T follicular helper cell (primary cell): Measurements from ENCODE around the gene ELMO1.
"Not testable (repeated sequence)": the region's sequence is repeated elsewhere in the genome, so short reads cannot be mapped to it uniquely, and the experiment has no call there.

ENCODE experiments used
- DNase-seq: peaks from one replicate; pipeline ENCODE4 v3.0.0-alpha.2; 2020; ENCODE audit warnings: low read depth

ELMO1 gene

DNA sequence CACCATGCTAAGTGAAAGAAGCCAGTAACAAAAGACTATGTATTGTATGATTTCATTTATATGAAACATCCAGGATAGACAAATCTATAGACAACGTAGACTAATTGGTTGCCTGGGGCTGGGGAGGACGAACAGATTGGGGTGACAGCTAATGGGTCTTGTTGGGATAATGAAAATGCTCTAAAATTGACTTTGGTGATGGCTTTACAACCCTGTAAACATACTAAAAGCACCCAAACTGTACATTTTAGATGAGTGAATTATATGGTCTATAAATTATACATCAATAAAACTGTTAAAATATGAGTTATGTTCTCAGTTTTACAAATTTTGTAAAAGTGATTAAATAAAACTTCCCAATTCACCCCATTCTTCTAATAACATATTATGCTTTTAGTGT, 261.5 kb downstream of the ELMO1 start:
- no peak for DNase-seq

DNA sequence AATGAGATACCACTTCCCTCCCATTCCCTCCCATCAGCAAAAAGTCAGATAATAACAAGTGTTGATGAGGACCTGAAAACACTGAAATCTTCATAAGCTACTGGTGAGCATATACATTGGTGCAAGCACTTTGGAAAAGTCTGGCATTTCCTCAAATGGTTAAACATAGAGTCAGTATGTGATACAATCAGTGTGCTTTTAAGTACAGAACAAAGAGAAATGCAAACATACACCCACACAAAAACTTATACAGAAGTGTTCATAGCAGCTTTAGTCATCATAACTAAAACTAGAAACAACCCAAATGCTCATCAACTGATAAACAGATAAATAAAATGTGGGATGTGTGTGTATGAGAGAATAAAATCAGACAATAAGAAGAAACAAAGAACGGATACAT, 261.9 kb downstream of the ELMO1 start:
- no peak for DNase-seq

DNA sequence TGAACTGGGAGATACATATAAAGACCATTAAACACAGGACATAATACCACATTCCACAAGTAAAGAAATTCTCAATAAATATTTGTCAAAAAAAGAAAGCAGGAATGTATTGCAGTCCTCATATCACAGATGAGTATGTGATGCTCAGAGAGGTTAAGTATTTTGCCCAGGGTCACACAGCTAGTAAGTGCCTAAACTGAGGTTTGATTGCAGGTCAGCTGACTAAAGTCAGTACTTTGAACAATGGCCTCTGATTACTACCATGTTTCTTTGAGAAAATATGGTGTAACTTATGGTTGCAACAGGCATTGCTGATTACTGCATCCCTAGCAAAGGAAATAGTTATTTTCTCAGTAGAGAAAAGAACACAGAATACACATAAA, 267.1 kb downstream of the ELMO1 start:
- DNase-seq = no peak

DNA sequence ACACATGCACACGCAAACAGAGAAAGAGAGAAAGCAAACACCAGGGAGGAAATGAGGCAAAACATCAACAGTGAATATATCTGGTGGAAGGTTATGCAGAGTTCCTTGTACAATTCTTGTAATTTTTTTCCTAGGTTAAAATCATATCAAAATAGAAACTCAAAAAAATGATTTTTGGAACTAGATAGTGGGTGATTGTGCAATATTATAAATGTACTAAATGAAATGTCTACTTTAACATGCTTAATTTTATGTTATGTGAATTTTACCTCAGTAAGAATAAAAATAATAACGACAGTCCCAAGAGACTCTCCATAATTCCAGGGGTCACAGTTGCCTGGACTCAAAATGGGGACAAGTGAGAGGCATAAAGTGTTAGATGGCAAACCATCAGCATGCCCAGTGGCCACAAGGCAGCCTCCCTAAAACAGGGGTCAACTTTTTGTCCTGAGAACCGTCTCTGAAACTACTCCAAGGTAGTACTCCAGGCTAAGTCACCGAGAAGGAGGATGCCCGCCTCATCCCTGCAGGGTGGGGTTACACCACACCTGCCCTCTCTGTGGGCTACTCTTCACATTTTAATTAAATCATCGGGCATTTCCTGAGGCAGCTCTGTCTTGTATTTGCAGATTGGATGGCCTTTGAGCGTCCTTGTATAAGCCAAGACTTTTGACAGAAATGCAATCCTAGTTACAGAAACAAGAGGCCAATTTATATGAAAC, 267.7 kb downstream of the ELMO1 start:
- no peak for DNase-seq

DNA sequence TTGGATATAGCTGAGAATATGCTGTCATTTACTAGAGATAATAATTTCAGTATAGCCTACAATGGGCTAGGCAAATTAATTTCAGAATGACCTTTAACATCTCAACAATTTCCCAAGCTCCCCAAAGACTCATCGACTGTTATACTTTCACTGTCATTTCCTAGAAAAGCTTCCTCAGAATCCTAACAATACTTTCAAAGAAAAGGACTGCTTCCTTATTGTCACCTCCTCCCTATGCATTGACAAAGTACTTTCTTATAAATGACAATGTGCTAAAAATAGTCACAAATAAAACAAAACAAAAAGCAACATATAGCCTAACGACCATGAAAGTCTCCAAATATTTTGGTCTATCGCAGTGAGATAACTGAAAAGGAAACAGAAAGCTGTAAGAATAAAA, 272.6 kb downstream of the ELMO1 start:
- DNase-seq = no peak

DNA sequence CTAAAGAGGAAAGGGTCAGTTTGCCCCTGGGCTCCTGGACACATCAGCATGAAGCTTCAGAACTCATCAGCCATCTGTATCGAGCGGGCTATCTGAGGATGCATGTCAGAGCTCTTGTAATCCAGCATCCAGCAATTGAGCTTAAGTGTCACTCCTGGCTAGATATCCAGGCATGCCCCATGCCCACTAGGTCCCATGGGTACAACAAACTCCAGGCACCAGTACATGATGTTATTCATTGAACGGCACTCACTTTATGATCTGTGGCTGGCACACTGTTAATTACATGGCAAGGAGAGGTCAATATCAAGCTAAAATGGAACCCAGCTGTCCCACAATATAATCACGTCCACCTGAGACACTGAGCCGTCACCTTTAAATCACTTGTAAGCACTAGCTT, 274.2 kb downstream of the ELMO1 start:
- no peak for DNase-seq

DNA sequence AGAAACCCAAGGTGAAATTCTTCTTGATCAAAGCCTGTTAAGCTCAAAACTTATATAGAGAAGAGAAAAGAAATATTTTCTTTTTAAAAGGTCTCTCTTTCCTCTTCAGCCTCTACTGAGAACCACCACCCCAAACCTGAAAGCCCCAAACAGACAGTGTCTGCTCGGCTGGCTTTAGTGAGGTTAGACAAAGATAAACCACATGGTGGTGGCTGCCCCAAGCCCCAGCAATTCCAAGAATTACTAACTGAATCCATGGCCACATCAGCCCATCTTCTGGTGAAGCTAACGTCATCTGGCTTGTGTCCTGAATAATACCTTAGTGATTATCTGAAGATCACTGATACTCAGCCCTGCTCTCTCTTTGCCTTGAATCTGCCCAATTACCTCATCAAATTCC, 275.0 kb downstream of the ELMO1 start:
- no peak for DNase-seq

DNA sequence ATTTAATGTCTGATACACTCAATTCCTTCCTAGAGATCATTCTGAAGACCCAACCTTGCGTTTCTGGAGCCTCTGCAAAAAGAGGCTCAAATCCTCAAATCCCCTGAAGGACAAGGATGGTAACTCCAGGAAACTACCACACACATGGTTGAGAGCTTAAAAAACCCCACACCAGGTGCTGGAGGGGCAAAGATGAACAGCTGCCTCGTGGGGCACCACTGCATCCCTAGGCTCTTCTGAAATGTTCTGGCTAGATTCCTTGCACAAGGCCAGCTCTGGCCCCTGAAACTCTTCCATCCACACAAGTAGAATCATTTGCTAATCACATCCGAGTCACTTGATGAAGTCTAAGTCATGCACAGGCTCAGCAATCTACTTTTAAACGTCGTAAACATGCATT, 286.6 kb downstream of the ELMO1 start:
- DNase-seq = no peak

DNA sequence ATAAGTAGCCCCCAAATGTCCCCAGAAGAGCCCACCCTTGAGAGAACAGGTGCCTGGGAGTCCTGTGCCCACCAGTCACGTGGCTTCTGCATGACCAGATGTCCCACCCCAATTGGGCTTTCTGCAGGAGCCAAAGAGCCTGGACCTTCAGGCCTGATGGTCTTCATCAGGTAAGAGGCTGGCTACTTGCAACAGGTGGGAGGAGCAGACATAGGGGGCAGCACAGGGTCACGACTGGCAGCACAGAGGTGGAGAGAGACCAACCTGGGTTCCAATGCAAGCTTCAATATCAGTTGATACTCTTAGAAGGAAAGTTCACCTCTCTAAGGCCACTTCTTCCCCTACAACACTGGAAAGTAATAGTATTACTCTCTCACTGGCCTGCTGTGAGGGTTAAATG, 288.0 kb downstream of the ELMO1 start:
- no peak for DNase-seq

DNA sequence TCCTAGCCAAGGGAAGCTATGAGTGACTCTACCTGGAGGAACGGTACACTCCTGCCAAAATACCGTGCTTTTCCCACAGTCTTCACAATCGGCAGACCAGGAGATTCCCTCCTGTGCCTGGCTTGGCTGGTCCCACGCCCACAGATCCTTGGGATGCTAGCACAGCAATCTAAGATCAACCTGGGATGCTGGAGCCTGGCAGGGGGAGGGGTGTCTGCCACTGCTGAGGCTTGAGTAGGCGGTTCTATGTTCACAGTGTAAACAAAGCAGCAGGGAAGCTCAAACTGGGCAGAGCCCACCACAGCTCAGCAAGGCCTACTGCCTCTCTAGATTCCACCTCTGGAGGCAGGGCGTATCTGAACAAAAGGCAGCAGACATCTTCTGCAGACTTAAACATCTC, 295.3 kb downstream of the ELMO1 start:
- DNase-seq = no peak

DNA sequence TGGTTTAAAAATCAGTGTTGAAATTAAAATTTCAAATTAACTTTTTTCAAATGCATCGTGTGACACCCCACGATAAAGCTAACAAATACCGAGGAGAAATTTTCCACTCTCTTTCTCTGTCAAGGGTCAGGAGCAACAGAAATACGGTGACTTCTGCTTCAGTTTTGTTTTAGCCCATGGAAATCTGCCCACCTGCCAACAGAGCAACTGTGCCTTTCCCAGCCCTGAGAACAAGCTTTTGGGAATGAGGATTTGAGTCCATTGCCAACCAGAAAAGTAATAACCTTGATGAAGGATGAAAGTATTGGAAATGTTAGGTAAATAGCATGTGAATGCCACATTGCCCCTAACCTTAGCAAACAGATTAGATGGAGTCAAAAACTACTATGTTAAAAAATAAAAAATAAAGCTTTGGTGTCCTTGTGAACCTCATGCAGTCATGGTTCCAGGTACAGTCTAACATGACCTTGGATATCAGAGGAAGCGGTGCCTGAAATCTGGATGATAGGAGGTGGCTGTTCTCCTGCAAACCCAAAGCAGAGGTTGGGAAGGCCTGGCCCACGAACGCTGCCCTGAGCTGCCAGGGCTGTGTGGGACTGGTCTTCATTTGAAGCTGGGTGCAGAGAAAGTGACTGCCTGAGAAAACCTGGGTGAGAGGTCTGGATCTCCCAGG, 296.8 kb downstream of the ELMO1 start:
- no peak for DNase-seq

DNA sequence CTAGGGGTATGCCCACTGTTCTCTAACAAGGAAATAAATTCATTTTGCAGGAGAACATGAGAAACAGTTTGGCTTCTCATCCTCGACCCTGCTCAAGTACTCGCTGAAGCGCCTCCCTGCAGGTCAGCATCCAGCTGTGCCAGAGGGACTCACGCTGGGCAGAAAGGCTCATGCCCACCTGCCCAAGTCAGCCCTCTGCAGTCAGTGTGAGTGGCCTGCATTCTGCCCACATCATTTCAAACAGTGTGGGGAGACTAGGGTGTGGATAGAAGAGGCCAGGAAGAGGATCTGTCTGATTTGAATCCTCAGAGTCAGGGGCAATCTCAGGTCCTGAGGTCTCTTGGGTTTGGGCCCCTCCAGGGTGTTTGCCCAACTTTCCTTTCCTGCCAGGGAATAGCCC, 297.8 kb downstream of the ELMO1 start:
- no peak for DNase-seq

DNA sequence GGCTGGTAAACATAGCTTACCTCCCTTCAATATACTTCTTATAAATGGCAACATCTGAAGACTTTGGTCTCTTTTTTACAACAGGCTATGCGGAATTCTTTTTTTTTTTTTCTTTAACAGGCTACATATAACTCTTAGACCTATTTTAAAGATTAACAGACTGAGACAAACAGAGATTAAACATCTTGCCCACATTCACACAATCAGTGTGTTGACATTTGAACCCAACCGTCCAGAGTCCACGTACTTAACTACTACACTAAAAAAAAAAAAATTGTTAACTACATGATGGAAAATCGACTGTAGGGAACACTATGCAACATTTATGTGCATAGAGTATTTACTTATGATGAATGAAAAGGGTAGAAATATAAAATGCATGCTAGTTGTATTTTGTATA, 298.5 kb downstream of the ELMO1 start:
- DNase-seq = no peak

DNA sequence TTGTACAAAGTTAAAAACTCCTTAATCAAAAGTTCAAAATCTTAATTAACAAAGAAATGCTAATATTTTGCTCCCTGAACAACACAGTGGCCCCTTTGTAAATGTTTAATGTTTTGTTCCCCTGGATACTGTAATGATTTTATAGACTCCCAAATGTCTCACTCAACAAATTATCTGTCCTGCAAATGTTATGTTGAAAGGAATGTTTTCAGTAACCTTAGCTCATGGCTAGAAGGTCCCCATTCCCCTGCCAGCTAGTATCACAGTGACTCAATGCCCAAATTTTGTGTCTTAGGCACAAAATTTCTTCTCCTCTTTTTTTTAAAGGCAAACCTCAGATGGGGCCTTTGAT, 298.9 kb downstream of the ELMO1 start:
- no peak for DNase-seq

DNA sequence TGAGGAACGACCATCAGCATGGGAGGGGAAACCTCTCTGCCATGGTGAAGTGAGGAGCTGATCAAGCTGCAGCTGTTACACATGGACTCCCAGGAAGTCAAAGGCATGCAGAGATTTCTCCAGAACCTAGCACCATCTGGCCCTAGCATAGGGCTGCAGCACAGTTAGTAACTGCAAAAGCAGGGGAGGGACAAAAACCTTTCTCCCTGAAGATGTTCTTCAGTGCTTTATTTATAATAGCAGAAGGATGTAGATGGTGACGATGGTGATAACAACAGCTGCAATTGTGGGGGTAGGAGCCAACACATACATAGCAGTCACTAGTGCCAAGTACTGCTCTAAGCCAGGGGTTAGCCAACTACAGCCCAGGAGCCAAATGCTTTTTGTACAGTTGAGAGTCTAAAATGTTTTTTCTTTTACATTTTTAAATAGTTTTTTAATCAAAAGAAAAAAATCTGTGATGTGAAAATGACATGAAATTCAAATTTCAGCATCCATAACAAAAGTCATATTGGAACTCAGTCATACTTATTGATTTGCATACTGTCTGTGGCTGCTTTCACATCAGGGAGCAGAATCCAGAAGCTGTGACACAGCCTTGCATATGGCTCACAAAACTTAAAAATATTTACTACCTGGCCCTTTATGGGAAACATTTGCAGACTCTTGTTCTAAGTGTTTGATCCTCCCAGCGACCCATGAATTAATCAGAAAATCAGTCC, 299.5 kb downstream of the ELMO1 start:
- DNase-seq = no peak

DNA sequence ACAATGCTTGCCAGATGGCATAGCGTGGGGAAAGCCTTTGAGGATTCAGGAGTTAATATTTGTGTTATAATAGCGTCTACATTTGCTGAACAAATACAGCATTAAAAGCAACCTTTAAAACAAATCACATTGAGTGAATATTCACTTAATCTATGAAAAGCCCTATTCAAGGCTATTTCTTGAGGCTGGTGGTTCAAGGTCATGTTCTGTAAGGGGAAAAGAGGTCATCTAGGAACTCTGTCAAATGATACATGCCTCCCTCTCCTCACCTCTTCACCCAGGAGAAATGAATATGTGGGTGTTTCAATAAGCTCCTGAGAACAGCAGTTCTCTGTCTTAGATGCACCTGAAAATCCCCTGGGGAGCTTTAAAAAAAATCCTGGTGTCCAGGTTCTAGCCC, 303.0 kb downstream of the ELMO1 start:
- DNase-seq = no peak

DNA sequence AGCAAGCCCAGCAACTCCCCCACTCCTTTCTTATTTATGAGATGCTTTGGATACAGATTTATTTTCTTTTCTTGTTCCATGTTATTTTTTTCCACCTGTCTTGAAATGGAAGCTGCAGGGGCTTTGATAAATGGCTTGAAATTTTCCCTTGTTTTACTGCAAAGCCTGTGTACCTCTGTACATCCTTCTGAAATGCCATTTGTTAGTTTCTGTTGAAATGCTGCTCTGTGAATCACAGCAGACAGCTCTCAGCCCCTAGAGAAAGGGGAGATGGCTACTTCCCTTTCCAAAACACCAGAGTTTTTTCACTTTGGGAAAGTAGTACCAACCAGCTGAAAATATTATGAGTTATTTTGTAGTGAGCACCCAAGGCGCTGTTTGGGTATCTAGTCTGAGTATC, 304.2 kb downstream of the ELMO1 start:
- DNase-seq = no peak

DNA sequence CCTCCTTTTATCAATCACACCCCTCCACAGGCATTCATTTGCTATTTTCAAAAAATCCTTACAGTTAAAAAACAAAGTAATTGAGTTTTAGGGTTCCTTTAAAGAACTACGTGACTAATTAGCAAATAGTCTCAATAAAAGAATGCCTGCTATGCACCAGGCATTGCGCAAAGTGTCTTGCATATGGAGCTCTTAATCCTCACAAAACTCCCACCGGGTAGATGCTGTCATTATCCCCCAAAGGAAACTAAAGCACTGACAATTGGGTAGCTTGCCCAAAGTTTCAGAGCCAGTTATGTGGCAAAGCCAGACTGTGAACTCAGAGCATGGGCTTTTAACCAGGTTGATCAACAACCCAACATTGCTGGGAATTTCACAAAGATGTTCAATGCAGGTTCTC, 305.7 kb downstream of the ELMO1 start:
- DNase-seq = no peak

DNA sequence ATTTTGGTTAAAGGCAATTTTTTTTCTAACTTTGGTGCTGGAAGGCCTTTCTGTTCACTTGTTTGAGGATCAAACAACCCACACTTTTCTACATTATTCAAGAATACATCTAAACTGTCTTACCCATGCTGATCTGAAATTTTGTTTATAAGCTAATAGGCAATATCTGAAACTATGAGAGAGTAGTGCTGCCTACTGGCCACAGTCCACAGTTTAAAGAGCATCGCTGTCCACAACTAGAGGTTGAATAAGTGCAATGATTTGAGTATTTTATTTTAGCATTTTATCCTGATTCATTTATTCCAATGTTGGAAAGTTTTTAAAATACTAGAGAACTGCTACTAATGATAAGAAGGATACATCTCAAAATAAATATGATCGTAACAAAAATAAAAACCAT, 306.9 kb downstream of the ELMO1 start:
- DNase-seq = no peak

DNA sequence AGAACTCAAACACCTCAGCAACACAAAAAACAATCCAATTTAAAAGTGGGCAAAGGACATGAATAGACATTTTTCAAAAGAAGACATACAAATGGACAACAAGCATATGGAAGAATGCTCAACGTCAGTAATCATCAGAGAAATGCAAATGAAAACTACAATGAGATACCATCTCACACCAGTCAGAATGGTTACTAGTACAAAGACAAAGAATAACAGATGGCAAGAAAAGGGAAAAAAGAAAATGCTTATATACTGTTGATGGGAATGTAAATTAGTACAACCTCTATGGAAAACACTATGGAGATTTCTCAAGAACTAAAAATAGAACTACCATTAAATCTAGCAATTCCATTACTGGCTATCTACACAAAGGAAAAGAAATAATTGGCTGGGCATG, 314.8 kb downstream of the ELMO1 start:
- DNase-seq = not testable (repeated sequence)

DNA sequence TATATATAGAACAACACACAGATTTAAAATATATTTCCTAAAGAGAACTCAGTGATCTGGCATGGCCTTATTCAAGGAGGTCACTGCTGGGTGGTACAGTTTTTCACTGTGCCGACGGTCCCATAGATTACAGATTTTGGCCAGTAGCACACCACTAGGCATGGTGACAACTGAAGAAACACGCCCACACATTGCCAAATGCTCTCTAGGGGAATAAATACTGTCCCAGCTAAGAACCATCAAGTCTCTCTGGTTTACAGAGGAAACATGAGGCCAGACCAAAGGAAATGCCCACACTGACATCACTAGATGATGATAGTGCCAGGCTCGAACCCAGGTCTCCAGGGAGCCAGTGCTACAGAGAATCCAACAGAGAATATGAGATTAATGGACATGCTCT, 316.8 kb downstream of the ELMO1 start:
- no peak for DNase-seq

DNA sequence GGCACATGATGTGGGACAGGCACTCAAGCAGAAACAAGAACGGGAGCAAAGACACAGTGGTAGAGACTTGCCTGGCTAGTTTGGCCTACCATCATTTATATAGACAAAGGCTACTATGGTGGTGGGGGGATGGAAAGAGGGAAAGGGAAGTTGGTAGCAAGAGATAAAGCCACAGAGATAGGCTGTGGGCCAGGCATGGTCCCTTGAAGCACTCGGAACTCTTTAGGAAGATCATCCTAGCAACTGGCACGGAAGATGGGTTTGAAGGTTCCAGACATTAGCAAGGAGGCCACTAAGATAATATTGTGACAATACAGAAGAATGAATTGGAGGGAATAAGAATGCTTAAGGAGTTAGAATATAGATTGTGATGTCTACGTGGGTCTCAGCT, 319.6 kb downstream of the ELMO1 start:
- no peak for DNase-seq

DNA sequence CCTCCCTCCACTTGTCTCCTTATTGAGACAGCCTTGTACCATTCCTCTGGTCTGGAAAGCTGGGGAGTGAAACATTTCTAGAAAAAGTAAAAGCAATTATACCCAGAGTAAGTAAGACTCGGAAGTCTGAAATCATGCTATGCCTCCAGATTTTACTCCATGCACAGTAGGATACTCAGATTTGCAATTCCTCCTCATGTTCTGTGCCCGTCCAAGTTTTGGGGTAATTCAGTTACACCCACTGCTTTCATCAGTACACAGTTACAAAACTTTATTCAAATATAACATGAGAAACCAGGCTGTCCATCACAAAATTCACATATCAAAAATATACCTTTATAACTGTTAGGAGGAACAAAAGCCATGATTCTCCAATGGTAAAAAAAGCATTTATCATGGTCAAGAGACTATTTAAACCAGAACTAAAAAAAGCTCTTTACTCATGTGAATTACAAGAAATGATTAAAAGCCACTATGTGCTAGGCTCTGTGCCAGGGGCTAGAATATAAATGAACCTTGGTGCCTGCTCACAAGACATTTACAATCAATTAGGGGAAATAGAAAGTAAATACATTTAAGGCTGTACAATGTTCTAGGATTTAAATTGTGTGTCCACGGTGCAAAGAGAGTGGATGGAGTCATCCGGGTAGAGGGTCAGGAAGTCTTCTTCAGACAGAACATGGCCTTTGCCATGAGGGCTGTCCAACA, 320.2 kb downstream of the ELMO1 start:
- DNase-seq = no peak
